Middle frontal gyrus (tissue), 1 donor: ENCODE data around the gene ABTB2.

Experiments
- DNase-seq: peaks from one replicate; pipeline ENCODE4 v3.0.0-alpha.2; 2015; ENCODE audit warnings: low spot score; ENCODE audit errors: extremely low spot score

Gene ABTB2

DNA sequence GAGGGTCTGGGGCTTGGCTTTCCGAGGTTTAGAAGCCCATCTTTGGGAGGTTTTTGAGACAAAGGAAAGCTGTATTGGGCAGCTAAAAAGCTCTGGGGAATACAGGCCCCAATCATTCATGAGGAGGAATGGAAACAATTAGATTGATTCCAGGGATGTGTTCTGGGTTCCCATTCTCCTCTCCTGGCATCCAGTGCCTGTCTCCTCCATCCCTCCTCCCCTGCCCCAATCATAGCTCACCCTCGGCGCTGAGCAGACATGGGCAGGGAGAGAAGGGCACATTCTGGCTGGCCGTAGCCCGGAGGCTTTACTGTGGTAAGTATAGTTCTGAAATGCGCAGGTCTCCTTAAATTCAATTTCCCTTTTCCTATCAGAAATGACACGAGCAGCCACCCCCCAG lies 42.4 kb downstream of the ABTB2 start:
- DNase-seq: no peak

GRCh38 chr11:34314936-34315335 lies 42.9 kb downstream of the ABTB2 start:
- no peak for DNase-seq

DNA sequence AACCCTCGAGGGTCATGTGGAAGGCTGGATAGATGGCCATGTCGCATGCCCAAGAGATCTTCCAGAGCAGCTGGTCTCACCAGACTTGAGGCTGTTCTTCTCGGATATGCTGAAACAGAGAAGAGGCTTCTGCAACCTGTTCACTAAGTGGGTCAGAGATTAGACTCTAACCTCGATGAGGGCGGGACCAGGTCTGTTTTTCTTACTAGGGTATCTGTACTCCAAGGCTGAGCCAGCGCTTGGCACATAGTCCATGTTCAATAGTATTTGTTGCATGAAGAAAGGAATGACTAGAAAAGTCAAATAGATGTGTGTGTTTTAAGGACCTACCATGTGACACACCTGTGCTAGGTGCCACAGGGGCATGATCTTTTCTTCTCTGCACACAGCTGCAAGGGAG lies 43.6 kb downstream of the ABTB2 start:
- DNase-seq: no peak

GRCh38 chr11:34313099-34313517 lies 44.7 kb downstream of the ABTB2 start:
- DNase-seq: no peak

DNA sequence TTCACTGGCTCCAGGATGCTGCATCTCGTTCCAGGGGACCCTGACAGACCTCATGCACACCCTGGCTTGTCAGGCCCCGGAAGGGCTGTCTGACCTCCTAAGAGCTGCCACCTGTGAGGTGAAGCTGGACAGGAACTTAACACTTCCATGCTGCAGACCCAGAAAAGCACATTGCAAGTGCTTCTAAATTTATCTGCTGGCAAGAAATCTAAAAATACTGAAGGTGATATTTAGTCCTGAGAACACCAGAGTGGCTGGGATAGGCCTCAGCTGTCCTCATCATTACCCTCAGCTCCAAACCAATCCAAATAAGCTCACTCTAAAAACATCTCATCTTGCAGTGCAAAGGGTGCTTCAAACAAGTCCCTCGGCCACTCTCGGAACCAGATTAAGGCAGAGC lies 46.7 kb downstream of the ABTB2 start:
- DNase-seq: no peak

GRCh38 chr11:34309965-34310364 lies 47.8 kb downstream of the ABTB2 start:
- DNase-seq: no peak

GRCh38 chr11:34308913-34309585 lies 48.8 kb downstream of the ABTB2 start:
- no peak for DNase-seq

- DNase-seq: no peak
Observed at GRCh38 chr11:34308049-34308912, 49.5 kb downstream of the ABTB2 start.

GRCh38 chr11:34305780-34306179 lies 52.0 kb downstream of the ABTB2 start:
- no peak for DNase-seq

DNA sequence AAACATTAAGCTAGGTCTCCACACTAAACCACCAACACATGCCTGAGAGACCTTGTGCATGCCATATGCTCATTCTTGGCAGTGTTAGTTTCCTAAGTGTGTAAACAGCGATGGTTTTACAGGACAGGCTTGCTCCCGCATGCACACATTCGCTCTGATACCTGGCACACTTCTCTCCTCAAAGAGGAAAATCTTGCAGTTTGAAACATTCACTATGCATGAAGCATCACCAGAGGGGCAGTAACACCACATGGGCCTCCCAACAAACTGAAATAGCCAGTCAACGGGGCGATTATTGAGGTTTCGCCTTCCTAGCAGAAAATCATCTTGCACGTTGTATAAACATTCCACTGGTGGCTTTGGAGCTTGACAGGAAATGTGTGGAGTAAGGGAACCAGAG lies 52.6 kb downstream of the ABTB2 start:
- no peak for DNase-seq

DNA sequence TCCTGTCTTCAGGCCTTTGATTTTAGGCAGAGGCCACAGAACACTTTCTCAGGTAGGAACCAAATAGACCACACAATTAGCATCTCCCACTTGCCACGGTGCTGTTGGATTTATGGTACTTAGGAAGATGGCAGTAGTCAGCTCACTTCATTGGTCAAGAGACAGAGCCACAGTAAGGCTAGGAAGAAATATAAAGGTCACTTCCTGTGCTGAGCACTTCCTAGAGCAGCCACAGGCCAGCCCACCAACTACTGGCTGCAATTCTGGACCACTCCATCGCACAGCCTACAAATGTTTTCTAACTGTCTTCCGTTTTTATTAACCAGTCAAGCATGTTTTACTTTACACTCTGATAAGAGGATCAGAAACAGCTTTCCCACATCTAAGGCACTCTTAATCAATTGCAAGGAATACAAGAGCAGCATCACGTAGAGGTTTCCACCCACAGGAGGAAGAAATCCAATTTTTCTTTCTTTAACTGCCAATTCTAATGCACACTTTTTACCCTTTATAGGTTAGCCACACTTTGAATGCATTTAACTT lies 54.7 kb downstream of the ABTB2 start:
- DNase-seq: no peak

- DNase-seq: no peak
Observed at GRCh38 chr11:34302046-34302921, 55.5 kb downstream of the ABTB2 start.

DNA sequence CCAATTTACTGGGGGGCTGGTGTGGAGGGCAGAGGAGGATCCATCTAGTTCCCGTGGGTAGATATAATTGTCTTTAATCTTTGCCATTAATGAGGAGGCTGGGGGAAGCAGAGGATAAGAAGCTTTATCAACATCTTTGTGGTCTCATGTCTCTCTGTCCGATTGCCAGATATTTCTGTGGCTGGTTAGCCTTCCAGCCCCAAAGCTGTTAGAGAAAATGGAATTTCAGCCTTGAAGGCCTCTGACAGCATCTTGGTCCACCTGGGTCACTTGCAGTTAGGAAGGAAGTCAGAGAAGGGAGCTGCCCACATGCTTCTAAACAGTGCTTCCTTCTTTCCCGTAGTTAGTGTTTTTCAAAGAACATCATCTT lies 56.9 kb downstream of the ABTB2 start:
- DNase-seq: no peak

DNA sequence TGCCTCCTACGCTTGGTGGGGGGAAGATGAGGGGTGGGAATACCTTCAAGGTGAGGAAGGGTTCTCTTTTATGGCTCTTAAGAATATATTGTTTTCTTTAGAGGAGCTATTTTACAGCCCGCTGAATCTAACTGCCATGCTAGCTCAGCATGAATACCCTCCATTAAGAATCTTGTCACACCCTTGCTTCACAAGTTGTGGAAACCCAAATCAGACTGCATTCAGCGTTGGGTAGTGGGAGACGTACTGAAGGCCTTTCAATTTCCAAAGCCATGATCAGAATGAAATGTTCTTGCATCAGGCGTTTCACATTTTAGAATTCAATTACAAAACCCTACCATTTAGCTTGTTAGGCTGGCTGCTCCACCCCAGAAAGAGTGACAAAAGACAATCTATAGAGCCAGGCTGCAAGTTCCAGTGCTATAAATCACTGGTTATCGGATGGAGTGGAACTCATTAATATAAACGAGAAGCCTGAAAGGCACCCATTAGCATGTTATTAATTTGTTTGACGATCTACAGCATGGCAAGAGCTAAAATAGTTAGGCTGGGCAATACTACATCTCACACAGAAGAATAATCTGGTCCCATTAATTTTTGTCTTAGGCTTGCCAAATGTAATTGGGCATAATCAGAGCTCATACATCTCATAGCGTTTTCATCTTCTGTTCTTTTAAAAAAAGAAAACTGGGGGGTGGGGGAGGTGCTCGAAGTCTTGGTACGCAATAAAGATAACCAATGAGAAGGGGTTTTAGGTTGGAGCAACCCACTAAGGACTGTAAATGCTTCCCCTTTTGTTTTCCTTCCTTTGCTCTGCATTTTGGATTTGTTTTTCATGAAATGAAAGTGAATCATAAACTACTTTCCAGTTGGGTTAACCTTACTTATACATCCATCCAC lies 57.5 kb downstream of the ABTB2 start:
- no peak for DNase-seq

GRCh38 chr11:34299284-34299972 lies 58.4 kb downstream of the ABTB2 start:
- DNase-seq: no peak

- no peak for DNase-seq
Observed at GRCh38 chr11:34298871-34299270, 58.9 kb downstream of the ABTB2 start.

- DNase-seq: no peak
Observed at GRCh38 chr11:34296412-34296811, 61.4 kb downstream of the ABTB2 start.

DNA sequence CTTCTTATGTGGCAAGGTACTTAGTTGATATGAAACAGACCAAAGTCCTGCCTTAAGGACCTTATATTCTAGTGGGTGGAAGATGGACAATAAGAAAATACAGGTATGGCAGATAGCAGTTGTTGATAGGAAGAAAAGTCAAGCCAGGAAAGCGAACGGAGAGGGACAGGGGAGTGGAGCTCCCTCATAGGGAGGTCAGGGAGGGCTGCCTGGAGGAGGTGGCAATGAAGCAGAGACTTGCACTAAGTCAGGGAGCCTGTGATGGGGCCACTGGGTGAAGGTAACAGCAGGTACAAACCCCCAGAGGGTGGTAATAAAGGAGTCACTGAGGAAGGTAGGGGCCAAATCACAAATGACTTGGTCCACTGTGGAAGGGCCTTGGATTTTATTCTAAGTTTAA lies 65.3 kb downstream of the ABTB2 start:
- DNase-seq: no peak

DNA sequence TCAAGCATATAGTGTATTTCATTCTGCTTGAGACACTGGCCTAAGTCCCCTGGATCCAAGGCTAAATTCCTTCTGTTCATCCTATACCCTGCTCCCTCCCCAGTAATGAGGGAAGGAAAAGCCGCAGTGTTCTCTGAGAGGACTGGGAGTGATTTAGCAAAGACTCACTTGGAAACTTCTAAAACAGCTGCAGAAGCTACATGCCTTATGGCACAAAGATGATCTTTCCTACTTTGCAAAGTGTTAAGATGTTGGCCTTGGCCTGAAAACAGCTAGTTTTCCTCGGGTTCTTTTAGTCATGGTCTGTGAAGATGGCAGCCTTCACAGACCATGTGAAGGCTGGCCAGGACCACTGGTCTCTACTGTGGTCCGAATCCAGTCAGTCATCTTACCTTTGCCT lies 65.7 kb downstream of the ABTB2 start:
- no peak for DNase-seq

- DNase-seq: no peak
Observed at GRCh38 chr11:34290926-34291325, 66.9 kb downstream of the ABTB2 start.
